Activated effector memory CD4-positive, alpha-beta T cell treated with anti-CD3 and anti-CD28 coated beads, Interleukin-2, amount 50 U/mL, for 16 hours (primary cell): ENCODE results near the gene DDIT4.
"Not testable (repeated sequence)": the region's sequence is repeated elsewhere in the genome, so short reads cannot be mapped to it uniquely, and the experiment has no call there.

Source experiments
- DNase-seq: peaks from one replicate; pipeline ENCODE4 v3.0.0-alpha.2; 2020

Gene DDIT4

DNA sequence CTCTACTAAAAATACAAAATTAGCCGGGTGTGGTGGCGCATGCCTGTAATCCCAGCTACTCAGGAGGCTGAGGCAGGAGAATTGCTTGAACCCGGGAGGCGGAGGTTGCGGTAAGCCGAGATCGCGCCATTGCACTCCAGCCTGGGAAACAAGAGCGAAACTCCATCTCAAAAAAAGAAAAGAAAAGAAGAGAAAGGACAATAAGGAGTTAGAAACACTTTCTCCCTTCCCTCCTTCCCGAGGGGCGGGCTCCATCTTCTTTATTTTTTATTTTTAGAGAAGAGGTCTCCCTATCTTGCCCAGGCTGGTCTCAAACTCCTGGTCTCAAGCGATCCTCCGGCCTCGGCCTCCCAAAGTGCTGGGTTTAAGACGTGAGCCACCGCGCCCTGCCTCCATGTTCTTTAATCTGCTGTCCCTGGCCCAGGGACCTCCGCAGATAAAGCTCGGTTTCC is 23.1 kb downstream of the DDIT4 start:
- DNase-seq = not testable (repeated sequence)

GRCh38 chr10:72297281-72297804 is 23.6 kb downstream of the DDIT4 start:
- peak; percentile 98 for DNase-seq

GRCh38 chr10:72297805-72298591 is 24.3 kb downstream of the DDIT4 start:
- DNase-seq = peak; percentile 96

DNA sequence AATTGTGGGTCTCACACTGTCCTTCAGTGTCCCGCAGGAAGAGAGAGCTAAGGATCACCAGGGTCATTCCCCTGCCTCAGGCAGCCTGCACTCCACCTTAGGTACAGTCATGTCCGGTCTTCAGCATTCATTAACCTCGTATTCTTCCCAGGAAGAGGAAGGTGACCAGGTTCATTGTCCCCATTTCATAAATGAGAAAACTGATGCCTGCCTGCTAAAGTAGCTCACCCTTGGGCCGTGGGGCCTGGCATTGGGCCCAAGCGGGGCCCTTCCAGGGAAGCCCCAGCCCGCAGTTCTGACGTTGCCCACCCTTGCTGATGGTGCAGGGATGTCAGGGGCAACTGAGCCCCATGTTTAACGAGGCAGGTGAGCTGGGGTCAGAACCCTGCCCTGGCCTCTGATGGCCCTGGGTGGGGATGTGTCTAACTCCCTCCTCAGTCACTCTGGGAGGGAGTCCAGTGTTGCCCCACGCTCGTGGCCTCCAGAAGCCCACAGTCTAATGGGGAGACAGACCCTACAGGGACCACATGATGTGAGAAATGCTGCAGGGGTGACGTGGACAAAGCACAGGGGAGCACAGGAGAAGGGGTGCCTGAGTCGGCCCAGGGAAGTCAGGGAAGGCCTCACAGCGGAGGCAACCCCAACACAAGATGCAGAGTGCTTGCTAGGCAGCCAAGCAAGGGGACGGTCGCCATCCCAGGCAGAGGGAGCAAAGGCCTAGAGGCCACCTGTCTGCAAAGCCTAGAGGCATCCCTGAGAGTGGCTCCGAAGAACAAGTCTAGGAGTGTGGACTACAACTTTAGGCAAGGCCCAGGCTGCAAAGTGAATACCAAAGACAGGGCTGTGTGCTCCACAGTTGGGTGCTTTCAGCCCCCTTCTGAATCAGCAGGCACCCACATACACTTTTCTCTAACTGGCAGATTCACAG is 25.1 kb downstream of the DDIT4 start:
- DNase-seq = no peak

- no peak for DNase-seq
Observed at GRCh38 chr10:72303424-72304128, 29.9 kb downstream of the DDIT4 start.

- no peak for DNase-seq
Observed at GRCh38 chr10:72306215-72306760, 32.6 kb downstream of the DDIT4 start.

- DNase-seq = not testable (repeated sequence)
Observed at GRCh38 chr10:72307711-72308110, 34.0 kb downstream of the DDIT4 start.

- DNase-seq = no peak
Observed at GRCh38 chr10:72308320-72308987, 34.7 kb downstream of the DDIT4 start.

GRCh38 chr10:72309290-72310240 is 35.8 kb downstream of the DDIT4 start:
- DNase-seq = no peak

DNA sequence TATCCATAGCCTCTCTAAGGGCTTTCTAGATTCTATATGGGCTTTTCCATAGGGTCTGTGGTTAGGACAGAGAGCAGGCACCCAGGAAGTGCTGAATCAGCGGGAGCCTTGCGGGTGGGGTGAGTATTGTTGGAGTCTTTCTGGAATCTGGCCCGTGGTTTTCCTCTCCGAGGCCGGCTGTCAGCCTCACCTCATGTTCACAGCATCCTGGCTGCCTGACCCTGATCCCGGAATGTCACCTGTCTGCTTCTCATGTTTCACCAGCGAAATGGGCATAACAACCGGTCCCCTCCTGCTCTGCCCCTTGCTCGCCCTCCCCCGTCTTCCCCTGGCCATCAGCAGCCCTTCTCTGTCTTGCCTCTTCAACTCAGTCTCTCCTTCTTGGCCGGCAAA is 36.5 kb downstream of the DDIT4 start:
- no peak for DNase-seq

DNA sequence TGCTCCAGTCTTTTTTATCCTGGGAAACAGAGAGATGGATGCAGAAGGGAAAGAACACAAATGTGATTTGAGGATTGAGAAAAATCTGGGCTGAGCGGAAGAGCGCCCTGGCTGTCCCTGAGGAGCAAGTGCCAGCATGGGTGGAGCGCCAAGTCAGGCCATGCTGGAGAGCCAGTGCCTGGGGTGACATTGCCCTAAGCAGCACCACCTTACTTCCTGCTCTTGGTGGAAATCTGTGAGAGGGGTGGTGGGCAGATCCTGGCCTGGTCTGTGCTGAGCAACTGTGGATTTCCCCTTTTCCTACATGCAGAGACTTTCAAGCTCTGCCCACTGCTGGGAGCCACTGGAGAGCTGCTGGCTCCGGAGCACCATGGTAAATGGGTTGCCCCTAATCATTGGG is 36.9 kb downstream of the DDIT4 start:
- DNase-seq = no peak

DNA sequence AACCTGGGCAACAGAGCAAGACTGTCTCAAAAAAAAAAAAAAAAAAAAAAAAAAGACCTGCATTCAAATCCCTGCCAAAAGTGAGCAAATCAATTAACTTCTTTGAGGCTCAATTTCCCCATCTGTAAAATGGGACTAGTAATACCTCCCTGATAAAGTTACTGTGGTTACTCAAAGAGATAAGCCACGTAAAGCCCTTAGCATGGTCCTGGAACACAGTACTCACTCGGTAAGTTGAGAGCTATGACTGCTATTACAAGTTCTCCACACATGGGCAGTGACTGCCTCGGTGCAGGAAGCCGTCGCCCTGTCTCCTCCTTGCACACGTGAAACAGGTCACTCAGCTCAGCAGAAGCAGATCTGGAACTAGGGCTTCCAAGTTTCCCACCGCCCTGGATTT is 37.9 kb downstream of the DDIT4 start:
- DNase-seq = no peak

- DNase-seq = no peak
Observed at GRCh38 chr10:72312865-72313391, 39.2 kb downstream of the DDIT4 start.

- DNase-seq = no peak
Observed at GRCh38 chr10:72314263-72314662, 40.5 kb downstream of the DDIT4 start.

DNA sequence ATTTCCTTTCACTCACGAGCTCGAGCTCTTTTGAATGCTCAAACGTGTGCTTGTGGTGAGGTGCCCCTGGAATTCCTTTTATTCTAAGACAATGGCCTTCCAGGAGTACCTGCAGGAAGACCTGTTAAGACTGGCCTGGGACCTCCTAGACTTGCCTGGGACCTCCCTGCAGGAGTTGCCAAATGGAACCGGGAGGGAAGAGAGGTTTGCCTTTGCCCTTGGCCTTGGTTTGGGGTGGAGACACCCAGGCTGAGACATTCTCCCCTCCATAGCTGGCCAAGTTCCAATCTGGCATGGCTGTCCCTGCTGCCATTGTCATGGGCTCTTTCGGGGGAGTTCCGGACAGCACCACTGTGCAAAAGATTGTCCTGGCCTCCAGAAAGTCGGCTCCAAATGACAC is 41.3 kb downstream of the DDIT4 start:
- DNase-seq = no peak

DNA sequence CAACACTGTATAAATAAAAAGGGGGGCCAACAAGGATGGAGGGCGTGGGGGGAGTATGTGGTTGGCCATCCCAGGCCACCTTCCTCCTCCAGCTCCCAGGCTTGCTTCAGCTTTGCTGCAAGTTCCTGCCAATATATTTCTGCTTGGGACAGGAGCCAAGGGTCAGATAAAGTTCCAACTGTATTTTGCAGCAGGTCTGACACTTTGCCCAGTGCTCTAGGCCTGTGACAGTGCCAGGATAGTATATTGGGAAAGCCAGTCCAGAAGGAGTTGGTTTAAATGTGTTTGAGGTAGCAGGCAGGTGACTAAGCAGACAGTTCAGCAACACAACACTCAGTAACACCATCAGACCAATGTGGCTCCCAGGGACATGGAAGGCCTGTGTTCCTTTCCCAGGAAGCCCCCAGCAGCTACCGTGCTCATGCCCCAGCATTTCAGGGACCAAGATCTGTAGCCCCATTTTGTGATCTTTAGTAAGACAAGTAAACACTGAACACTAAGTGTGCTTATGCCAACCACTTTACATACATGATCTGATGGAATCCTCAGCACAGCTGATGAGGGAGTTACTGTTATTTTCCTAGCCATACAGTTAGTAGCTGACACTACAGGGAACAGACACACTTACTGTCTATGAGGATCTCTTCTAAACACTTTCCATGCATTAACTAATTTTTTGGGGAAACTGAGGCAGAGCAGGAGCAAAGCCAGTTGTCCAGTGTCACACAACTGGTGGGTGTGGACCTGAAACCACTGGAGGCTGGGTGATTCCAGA is 42.1 kb downstream of the DDIT4 start:
- no peak for DNase-seq

- DNase-seq = no peak
Observed at GRCh38 chr10:72316386-72316700, 42.6 kb downstream of the DDIT4 start.

DNA sequence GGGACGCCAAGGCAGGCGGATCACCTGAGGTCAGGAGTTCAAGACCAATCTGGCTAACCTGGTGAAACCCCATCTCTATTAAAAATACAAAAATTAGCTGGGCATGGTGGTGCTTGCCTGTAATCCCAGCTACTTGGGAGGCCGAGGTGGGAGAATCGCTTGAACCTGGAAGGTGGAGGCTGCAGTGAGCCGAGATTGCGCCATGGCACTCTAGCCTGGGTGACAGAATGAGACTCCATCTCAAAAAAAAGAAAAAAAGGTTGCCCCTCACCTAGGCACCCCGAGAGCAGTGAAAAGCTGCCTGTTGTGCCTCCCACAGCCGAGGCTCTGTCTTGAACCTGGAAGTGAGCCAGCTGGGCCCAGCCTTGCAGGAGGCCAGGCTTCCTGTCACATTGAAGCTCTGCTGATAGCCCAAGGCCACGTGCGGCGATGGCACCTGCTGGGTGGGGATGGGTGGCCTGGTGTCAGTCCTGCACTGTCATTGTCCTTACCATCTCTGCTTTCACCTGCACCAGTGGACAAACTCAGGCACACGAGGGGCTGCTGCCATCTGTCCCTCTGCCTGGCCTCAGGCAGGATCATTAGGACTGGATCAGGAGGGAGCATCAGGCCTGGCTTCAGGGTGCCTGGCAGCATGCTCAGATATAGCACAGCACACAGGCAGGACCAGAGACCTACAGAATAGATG is 43.2 kb downstream of the DDIT4 start:
- DNase-seq = peak; percentile 83
